Measurements from ENCODE around the gene MCAM.

Gene MCAM

GRCh38 chr11:119355091-119355843 is 38.3 kb upstream of the MCAM start:
- no peak for TF ChIP-seq CTCF (IDR thresholded peaks at IDR 0.05; ENCODE audit: low read depth, low read length)
- Histone ChIP-seq H3K36me3 (peaks cover 16% of the 10 kb centered on the region), H3K27me3 (no peaks in the 10 kb centered on the region), H3K4me1 (peaks cover 4% of the 10 kb centered on the region), H3K4me3 (ENCODE audit: low read depth, low read length) (no peak overlapping the region), H3K9me3 (no peaks in the 10 kb centered on the region)
- no peak for DNase-seq

- Histone ChIP-seq H3K9me3 (no peaks in the 10 kb centered on the region), H3K27me3 (no peaks in the 10 kb centered on the region), H3K4me3 (ENCODE audit: low read depth, low read length) (no peak overlapping the region), H3K36me3 (peaks cover 4% of the 10 kb centered on the region), H3K4me1 (peaks cover 4% of the 10 kb centered on the region)
- DNase-seq = peak; percentile 64
- TF ChIP-seq CTCF (IDR thresholded peaks at IDR 0.05; ENCODE audit: low read depth, low read length) = no peak
Observed at GRCh38 chr11:119352857-119353260, 35.9 kb upstream of the MCAM start.

- Histone ChIP-seq H3K9me3 (no peaks in the 10 kb centered on the region), H3K4me1 (peaks cover 4% of the 10 kb centered on the region), H3K27me3 (no peaks in the 10 kb centered on the region), H3K4me3 (ENCODE audit: low read depth, low read length) (no peak overlapping the region), H3K36me3 (no peaks in the 10 kb centered on the region)
- no peak for DNase-seq
- TF ChIP-seq CTCF (IDR thresholded peaks at IDR 0.05; ENCODE audit: low read depth, low read length) = no peak
Observed at GRCh38 chr11:119351232-119351631, 34.3 kb upstream of the MCAM start.

GRCh38 chr11:119350302-119350701 is 33.4 kb upstream of the MCAM start:
- no peaks in the 10 kb centered on the region for H3K27me3 ChIP-seq
- peaks cover 4% of the 10 kb centered on the region for H3K4me1 ChIP-seq
- H3K4me3 ChIP-seq (ENCODE audit: low read depth, low read length) = no peak overlapping the region
- TF ChIP-seq CTCF (IDR thresholded peaks at IDR 0.05; ENCODE audit: low read depth, low read length) = no peak
- DNase-seq = no peak
- no peaks in the 10 kb centered on the region for H3K36me3 ChIP-seq
- no peaks in the 10 kb centered on the region for H3K9me3 ChIP-seq

- H3K4me1 ChIP-seq = peaks cover 4% of the 10 kb centered on the region
- DNase-seq = no peak
- no peaks in the 10 kb centered on the region for H3K9me3 ChIP-seq
- H3K27me3 ChIP-seq = no peaks in the 10 kb centered on the region
- no peak overlapping the region for H3K4me3 ChIP-seq (ENCODE audit: low read depth, low read length)
- no peaks in the 10 kb centered on the region for H3K36me3 ChIP-seq
- TF ChIP-seq CTCF (IDR thresholded peaks at IDR 0.05; ENCODE audit: low read depth, low read length) = no peak
Observed at GRCh38 chr11:119347940-119348605, 31.1 kb upstream of the MCAM start.

GRCh38 chr11:119347242-119347641 is 30.3 kb upstream of the MCAM start:
- Histone ChIP-seq H3K9me3 (no peaks in the 10 kb centered on the region), H3K27me3 (no peaks in the 10 kb centered on the region), H3K4me1 (no peaks in the 10 kb centered on the region), H3K4me3 (ENCODE audit: low read depth, low read length) (no peak overlapping the region), H3K36me3 (no peaks in the 10 kb centered on the region)
- no peak for DNase-seq
- TF ChIP-seq CTCF (IDR thresholded peaks at IDR 0.05; ENCODE audit: low read depth, low read length) = no peak
